HG02588 (cell line): ENCODE results near the gene PIK3R2.
"Not testable (repeated sequence)": the region's sequence is repeated elsewhere in the genome, so short reads cannot be mapped to it uniquely, and the experiment has no call there.

Source experiments
- ATAC-seq: cut with Tn5 transposase; IDR thresholded peaks from one replicate; pipeline ENCODE4 v1.9.1; 2021; ENCODE audit warnings: mild to moderate bottlenecking, moderate library complexity; ENCODE audit not compliant: unreplicated experiment

The PIK3R2 gene

GRCh38 chr19:18197941-18198340 is 45.0 kb downstream of the PIK3R2 start:
- ATAC-seq = no peak

GRCh38 chr19:18198374-18198773 is 45.4 kb downstream of the PIK3R2 start:
- ATAC-seq = no peak

DNA sequence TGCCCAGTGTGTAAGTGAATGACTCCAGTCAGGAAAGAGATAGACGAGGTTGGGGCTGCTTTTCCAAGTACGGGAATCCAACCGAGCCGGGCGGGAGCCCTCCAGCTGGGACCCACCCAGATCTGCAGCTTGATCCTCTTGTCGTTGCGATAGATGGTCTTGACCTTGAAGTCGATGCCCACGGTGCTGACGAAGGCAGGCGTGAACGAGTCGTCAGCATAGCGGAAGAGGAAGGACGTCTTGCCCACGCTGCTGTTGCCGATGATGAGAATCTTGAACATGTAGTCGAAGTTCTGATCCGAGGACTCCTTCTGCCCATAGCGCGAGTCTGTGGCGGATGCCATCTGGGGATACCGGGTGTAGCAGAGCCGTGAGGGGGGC is 49.4 kb downstream of the PIK3R2 start:
- no peak for ATAC-seq

GRCh38 chr19:18202778-18203407 is 49.9 kb downstream of the PIK3R2 start:
- ATAC-seq = no peak

- ATAC-seq = peak; percentile 1
Observed at GRCh38 chr19:18203408-18203862, 50.5 kb downstream of the PIK3R2 start.

DNA sequence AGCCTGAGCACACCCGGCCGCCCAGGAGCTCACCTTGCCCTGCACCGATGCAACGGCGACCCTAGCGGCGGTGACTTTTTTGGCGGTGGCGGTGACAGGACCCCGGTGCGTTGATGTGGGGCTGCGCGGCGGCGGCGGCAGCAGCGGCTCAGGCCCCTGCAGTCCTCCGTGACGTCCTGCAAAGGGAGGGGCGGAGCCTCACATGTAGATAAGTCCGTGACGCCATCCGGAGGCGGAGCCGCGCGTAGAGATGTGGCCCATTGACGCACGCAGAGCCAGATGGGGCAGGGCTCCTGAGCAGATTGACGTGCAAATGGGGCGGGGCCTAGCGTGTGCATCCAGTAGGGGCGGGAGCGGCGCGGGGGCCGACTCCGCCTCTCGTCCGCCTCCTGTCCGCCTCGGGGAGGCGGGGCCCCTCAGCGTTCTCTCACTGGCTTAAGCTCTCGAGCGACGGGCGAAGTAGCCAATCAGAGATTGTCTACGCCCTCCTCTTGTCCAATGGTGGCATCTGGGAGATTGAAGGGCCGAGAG is 51.0 kb downstream of the PIK3R2 start, which contains the start of gene RAB3A:
TSS of gene RAB3A (minus strand) at position 180 of the 531 bp plus-strand sequence. CDS start 1,302 bp downstream, outside the sequence.
- peak; percentile 85 for ATAC-seq

DNA sequence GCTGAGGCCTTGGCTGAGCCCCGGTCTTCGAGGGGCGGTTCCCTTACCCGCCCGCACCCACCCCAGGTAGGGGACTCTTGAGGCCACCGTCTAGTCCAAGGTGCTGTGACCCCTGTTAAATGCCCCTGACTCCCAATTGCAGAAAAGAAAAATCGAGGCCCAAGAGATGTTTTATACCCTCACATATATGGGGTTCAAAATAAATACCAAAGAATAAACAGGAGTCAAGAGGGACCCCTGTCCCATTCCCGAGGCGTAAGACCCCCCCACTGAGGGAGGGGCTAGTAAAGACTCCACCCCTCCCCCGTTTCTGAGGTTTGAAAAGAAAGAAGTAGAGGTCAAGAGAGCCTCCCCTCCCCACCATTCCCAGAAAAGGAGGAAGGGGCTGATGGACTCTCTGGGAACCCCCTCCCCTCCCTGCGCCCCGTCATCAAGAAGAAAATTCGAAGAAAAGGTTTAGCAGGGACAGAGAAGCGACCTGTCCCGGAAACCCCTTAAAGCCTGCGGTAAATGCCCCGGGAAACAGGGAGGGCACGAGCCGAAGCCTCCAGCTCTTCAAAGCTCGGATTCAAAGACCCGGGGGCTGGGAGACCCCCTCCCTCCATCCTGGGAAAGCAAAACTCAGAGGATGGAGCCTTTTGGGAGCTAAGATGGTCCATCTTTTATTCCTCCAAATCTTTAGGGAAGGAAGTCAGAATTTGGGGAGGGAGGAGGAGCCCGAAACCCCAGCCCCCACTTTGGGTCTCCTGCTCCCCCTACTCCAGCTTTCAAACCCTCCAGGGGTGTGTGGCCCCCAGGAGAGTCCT is 51.6 kb downstream of the PIK3R2 start:
- ATAC-seq = peak; percentile 4

DNA sequence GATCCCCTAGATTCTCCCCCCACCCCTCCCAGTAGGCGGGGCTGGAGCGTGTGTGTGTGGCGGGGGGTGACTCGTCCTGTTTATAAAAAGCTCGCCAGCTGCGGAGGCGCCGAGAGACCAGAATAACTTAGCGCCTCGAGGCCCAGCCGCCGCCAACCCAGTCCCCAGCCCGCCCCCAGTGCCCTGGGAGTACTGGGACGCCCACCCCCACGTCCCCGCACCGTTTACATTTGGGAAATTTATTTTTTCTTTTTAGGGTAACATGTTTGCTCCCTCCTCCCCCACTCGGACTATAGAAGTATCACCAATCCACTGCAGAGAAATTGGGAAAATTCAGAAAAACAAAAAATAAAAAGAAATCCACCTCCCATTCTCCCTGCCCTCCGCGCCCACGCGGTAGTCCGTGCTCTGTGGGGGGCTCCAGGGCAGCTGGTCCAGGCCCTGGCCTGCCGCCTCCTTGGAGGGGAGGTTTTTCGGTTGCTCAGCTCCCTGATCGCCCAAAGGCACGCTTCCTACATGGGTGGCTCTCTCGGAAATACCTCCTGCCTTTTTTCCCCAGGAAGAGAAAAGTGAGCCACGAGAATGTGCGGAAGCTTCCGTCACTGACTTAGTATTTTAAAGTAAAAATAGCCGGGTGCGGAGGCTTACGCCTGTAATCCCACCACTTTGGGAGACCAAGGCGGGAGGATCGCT is 52.4 kb downstream of the PIK3R2 start:
- ATAC-seq = no peak

GRCh38 chr19:18206018-18206417 is 53.1 kb downstream of the PIK3R2 start:
- ATAC-seq = no peak

- no peak for ATAC-seq
Observed at GRCh38 chr19:18208098-18208951, 55.4 kb downstream of the PIK3R2 start.

DNA sequence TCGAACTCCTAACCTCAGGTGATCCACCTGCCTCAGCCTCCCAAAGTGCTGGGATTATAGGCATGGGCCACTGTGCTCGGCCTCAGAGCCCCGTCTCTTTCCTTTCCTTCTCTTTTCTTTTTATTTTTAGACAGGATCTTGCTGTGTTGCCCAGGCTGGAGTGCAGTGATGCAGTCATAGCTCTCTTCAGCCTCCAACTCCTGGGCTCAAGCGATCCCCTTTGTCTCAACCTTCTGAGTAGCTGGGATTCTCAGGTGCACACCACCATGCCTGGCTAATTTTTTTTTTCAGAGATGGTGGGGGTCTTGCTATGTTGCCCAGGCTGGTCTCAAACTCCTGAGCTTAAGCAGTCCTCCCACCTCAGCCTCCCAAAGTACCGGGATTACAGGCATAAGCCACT is 56.9 kb downstream of the PIK3R2 start:
- not testable (repeated sequence) for ATAC-seq

GRCh38 chr19:18211683-18212082 is 58.7 kb downstream of the PIK3R2 start:
- ATAC-seq = no peak

GRCh38 chr19:18214779-18215433 is 61.9 kb downstream of the PIK3R2 start:
- no peak for ATAC-seq

GRCh38 chr19:18216789-18217188 is 63.8 kb downstream of the PIK3R2 start:
- ATAC-seq = no peak

GRCh38 chr19:18218159-18218558 is 65.2 kb downstream of the PIK3R2 start:
- ATAC-seq = no peak

- no peak for ATAC-seq
Observed at GRCh38 chr19:18218600-18218999, 65.6 kb downstream of the PIK3R2 start.
